AML-193 (cell line): Measurements from ENCODE around the gene FLOT1.
"Not testable (repeated sequence)": the region's sequence is repeated elsewhere in the genome, so short reads cannot be mapped to it uniquely, and the experiment has no call there.

Experiments
- DNase-seq, 2 experiments: peaks; one replicate each; lab custom pipeline; 2025; lab: John Stamatoyannopoulos, UW

The FLOT1 gene

DNA sequence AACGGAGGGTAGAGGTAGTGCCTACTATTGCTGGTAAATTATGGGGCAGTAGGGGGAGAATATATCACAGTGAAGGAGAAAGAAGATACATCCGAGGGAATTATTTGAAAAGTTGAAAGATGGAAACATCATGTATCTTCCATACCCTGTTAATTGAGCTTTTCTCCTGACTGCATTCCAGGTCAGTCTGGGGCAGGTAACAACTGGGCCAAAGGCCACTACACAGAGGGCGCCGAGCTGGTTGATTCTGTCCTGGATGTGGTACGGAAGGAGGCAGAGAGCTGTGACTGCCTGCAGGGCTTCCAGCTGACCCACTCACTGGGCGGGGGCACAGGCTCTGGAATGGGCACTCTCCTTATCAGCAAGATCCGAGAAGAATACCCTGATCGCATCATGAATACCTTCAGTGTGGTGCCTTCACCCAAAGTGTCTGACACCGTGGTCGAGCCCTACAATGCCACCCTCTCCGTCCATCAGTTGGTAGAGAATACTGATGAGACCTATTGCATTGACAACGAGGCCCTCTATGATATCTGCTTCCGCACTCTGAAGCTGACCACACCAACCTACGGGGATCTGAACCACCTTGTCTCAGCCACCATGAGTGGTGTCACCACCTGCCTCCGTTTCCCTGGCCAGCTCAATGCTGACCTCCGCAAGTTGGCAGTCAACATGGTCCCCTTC is 19.2 kb downstream of the FLOT1 start:
- DNase-seq: not testable (repeated sequence)

DNA sequence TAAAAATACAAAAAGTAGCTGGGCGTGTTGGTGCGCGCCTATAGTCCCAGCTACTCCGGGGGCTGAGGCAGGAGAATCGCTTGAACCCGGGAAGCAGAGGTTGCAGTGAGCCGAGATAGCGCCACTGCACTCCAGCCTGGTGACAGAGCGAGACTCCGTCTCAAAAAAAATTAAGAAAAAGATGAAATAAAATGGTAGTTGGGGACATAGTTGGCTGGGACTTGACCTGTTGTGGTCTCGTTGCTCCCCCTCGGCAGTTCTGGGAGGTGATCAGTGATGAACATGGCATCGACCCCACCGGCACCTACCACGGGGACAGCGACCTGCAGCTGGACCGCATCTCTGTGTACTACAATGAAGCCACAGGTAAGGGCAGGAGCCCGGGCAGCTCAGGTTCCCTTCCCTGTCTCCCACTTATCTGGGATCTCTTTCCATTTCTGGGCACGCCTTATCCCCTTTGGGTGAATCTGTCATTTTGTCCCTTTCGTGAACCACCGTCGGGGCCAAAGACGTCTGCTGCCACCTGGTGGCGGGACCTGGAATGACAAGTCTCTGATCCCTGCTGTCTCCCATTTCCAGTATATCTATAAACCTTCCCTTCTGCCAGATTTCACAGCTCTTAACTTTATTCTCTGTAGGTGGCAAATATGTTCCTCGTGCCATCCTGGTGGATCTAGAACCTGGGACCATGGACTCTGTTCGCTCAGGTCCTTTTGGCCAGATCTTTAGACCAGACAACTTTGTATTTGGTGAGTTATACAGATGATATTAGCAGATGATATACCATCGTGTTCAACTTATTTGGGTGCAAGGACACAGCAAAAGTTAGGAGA is 20.0 kb downstream of the FLOT1 start:
- DNase-seq: peak; percentile 64 to 69

DNA sequence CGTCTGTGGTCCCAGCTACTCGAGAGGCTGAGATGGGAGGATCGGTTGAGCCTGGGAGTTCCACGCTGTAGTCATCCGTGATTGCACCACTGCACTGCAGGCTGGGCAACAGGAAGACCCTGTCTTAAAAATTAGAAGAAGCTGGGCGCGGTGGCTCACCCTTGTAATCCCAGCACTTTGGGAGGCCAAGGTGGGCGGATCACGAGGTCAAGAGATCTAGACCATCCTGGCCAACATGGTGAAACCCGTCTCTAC is 20.5 kb downstream of the FLOT1 start:
- DNase-seq: not testable (repeated sequence)

DNA sequence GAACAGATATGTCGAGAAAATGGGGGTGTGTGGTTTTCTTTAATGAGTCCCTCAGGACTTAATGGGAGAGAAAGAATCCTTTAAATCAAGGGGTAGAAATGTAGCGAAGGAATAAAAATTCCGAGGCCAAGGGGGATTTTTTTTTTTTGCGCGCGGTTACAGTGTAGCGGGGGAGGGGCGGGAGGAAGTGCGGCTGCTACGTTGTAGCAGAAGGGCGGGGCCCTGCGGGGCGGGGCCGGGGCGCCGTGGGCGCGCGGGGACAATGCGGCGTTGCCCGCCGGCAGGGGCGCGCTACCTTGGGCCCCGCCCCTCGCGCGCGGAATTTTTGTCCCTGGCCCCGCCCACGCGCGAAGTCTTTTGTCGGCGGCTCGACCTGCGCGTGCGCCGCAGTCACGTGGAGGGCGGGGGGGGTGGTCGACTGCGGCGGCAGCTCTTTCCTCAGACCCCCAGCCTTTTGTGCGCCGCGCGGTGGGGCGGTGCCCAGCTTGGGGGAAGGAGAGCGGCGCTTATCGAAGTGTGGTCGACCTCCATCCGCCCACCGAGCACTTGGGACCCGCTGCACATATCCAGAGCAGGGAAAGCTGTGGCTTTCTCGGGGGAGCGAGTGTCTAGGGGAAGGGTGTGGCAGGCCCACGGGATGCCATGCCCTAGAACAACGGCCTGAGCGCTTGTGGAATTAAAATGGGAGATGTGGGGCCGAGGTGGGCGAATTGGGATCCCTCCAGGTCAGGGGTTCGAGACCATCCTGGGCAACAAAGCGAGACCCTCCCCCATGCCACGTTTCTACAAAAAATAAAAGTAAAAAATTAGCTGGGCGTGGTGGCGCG is 21.1 kb downstream of the FLOT1 start:
- DNase-seq: peak; percentile 90 to 93

DNA sequence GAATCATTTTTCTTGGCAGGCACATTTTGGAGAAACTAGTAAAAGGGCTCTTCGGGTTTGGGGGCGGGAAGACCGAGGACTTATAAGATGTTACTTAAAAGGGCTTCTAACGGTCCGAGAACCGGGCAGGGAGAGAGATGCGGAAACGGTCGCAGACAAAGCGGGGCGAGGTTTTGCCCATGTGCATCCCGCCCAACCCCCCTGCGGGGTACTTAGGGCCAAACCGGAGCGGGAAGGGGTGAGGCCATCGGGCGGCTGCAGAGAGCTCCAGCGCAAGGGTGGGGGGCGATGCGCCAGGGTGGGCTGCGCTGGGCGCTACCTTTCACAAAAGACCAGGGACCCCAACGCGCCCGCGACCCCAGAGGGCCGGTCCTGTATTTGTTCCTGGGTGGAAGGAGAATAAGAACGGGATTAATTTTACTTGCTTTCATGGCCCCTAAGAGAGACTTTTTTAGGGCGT is 21.7 kb downstream of the FLOT1 start:
- DNase-seq: peak; percentile 66 to 67

DNA sequence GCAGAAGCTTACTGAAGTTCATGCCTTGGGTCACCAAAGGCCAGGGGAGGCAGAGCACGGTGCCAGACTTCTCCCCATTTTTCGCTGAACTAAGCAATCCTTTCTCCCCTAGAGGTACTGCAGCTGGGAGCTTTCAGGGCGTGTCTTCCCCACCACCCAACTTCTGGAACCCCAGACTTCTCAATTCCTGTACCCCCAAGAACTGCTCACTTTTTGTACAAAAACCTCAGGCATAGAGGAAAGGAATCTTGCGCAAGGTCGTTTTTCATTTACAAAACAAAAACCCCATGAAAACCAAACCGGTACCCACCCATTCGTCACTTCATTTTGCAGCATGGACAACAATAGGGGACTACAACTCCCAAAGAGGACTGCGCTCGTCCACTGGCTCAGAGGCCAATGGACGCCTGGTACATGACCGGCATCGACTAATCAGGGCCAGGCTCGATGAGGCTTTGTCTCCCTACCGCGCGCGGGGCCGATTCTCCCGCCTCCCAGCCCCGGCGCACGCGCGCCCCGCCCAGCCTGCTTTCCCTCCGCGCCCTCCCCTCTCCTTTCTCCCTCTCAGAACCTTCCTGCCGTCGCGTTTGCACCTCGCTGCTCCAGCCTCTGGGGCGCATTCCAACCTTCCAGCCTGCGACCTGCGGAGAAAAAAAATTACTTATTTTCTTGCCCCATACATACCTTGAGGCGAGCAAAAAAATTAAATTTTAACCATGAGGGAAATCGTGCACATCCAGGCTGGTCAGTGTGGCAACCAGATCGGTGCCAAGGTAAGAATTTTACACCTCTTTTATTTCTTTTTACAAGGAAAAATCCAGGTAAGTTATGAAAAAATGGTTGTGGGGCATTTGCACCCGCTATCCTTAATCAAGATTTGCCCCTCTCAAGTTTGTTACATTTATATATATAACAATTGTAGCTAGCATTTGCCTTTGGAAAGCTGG is 22.4 kb downstream of the FLOT1 start, which contains the start of gene TUBB:
TUBB (plus strand) TSS at position 562 of the 947 bp plus-strand sequence; CDS start at position 717, 155 bp downstream.
- peak; percentile 99 for DNase-seq

DNA sequence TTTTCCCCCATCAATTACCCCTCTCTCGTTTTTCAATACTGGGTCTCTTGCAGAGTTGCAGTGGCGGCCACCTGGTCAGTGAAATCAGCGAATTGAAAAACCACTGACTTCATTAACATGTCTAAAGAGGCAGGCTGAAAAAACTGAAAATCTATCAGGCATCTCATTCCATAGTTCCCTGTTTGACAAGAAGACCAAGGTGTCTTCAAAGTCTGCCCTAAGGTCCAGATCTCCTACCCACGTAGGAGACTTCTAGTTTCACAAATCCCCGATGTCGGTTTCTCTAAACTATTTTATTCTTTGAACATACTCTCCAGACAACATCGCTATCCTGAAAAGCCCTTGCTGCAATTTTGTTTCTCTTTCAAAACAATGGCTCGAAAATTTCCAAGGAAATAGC is 23.1 kb downstream of the FLOT1 start:
- no peak for DNase-seq

DNA sequence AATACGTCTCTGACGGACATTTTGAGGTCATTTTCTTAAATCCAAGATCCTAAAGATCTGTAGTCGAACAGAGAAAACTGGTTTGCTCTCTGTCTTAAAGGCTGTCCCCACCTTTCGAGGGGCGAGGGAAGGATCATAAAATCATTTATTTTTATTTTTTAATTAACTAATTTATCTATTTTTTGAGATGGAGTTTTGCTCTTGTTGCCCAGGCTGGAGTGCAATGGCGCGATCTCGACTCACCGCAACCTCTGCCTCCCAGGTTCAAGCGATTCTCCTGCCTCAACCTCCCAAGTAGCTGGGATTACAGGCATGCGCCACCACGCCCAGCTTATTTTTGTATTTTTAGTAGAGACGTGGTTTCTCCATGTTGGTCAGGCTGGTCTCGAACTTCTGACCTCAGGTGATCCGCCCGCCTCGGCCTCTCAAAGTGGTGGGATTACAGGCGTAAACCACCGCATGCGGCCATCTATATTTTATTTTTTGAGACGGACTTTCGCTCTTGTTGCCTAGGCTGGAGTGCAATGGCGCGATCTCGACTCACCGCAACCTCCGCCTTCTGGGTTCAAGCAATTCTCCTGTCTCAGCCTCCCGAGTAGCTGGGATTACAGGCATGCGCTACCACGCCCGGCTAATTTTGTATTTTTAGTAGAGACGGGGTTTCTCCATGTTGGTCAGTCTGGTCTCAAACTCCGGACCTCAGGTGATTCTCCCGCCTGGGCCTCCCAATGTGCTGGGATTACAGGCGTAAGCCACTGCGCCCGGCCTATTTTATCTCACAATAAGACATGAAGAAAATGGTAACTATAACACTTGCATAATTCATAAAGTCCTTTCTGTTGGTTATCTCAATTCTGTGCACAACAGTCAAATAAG is 24.4 kb downstream of the FLOT1 start:
- DNase-seq: not testable (repeated sequence)

DNA sequence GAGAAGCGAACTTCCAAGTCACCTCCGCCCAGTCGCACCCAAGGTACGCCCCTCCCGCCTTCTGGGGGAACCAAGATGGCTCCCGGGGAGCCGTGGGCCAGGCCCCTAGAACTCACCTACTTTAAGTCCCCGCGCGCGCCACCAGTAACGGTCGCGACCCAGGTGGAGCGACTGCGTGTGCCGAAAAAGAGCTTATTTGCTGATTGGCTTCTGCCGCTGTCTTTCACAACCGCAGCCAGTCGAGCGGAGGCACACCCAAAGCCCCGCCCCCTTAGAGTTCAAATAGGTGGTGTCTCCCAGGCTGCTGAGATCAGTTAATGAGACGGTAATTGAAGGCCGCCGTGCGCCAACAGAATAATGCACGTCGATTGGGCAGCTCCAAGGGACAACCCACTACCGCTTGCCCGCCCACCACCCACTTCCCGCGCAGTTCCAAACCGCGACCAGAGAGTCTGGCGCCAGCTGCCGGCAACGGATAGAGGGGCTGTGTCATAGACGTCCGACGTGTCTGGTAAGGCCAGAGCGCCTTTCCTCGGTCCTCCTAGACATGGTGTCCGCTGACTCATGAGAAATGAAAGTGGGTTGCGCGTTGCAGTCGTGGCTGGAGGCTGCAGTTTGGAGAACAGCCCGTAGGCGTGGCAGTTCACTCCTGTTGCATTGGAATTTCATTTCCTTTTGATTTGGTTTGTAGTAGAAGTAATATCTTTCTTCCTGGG is 25.2 kb downstream of the FLOT1 start, which contains the start of gene MDC1:
MDC1 (minus strand) TSS at position 153 of the 716 bp plus-strand sequence. CDS start 2,106 bp downstream, outside the sequence.
- DNase-seq: peak; percentile 100

DNA sequence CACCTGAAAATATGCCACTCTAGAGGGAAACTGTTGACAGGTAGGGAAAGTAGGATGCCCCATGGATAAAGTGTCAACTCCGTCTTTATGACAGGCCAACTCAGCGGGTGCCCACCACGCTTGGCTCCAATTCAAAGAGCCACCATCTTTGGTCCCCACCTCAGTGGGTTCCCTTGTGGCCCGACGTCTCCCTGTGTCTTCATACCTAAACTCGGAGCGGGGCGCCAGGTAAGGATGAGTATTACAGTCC is 25.7 kb downstream of the FLOT1 start:
- DNase-seq: no peak

DNA sequence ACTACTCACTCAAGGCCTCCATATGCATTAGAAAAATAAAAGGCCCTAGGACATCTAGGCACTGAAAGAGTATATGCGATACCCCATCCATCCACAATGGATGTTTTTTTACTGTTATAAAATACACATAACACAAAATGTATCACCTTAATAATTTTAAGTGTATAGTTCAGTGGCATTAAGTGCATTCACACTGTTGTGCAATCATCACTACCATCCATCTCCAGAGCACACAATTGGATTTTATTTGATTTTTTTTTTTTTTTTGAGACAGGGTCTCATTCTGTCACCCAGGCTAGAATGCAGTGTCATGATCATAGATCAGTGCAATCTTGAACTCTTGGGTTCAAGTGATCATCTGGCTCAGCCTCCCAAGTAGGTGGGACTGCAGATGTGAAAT is 28.2 kb downstream of the FLOT1 start:
- DNase-seq: no peak

DNA sequence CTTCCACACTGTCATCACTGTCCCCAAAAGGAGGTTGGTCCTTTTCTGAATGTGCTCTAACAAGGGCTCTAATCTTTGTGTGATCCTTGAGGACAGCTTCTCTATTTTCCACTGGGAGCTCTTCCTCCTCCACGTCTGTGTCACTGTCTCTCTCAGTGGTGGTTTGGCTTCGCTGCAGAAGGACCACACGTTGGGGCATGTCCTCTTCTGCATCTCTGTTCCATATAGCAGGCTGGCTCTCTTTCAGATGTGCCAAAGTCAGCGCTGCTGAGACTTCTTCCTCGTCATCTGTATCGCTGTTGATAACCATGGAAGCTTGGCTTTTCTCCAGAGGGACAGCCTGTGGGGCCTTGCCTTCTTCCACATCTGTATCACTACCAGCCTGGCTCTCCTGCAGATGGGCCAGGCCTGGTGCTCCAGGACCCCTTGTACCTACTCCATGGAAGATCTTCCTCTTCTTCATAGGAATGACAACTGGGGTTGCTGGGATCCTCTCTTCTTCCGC is 30.0 kb downstream of the FLOT1 start:
- no peak for DNase-seq

DNA sequence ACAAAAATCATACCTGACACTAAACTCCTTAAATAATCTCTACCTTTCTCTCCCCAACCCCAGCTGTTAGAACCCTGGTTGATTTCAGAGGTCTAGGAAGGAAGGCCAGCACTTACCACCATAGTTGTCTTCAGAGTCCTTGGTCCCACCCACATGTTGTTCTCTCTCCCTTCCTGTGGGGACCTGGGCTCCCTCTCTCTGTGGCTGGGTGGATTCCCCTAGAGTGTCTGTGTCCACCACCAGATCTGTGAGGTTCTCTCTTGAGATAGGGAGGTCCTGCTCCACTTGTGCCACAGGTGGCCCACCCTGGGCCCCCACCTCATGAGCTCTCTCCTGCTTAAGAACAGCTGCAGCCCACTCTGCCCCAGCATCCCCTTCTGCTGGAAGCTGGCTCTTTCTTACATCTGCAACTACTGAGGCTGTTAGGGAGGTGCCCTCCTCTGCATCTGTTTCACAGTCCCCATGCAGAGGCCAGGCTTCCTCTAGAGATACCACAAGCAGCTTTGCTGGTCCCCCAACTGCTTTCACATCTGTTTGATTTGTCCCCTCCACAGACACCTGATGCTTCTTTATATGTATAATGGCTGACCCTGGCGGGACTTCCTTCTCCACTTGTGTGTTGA is 30.6 kb downstream of the FLOT1 start:
- DNase-seq: no peak

DNA sequence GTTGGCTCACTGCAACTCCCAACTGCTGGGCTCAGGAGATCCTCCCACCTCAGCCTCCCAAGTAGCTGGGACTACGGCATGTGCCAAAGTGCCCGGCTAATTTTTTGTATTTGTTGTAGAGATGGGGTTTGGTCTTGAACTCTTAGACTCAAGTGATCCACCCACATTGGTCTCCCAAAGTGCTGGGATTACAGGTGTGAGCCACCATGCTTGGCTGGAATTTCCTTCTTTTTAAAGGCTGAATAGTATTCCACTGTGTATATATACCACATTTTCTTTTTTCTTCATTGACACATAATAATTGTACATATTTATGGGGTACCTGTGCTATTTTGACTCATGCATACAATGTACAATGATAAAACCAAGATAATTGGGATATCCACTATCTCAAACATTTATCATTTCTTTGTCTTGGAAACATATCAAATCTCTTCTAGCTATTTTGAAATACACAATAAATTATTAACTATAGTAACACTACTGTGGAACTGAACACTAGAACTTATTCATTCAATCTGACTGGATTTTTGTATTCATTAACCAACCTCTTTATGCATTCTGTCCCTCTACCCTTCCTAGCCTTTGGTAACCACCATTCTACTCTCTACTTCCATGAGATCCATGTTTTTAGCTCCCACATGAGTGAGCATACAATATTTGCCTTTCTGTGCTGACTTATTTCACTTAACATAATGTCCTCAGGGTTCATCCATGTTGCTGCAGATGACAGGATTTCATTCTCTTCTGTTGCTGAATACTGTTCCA is 33.2 kb downstream of the FLOT1 start:
- no peak for DNase-seq

DNA sequence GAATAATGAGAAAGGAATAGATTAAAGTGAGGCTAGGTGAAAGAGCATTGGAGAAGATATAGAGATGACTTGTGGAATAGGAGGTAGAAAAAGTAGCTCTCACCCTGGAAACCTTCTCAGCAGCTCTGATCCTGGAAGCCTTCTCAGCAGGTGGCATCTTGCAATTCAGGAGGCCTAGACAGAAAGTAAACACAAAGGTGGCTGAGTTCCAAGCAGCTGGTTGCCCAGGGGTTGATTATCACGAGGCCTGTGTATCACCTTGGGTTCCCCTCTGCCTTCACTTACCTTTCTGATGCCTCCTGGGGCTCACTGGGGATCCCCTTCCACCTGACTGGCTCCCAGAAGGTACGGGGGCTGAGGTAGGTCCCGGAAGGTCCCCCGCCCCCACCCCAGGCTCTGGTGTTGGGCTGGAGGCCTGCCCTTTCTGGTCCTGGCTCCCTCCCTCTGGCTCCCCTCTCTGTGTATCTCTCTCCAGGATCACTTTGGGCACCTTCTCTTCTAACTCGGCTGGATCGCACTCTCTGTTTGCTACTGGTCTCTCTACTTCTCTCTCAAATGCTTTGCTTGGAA is 35.1 kb downstream of the FLOT1 start:
- no peak for DNase-seq

DNA sequence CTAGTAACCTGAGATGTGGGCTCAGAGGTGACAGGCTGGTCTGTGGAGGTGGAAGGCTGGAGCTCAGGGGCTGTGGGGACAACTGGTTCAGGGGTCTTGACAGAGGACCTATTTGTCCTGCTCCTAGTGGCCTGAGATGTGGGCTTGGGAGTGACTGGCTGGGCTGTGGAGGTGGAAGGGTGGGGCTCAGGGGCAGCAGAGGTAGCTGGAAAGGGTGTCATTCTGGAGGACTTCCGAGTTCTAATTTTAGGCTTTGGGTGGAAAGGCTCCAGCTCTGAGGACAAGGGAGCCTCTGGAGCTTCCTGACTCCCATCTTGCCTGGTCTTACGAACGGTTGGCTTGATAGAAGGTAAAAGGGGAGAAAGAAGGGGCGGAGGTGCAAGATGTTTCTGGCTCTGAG is 36.9 kb downstream of the FLOT1 start:
- no peak for DNase-seq

DNA sequence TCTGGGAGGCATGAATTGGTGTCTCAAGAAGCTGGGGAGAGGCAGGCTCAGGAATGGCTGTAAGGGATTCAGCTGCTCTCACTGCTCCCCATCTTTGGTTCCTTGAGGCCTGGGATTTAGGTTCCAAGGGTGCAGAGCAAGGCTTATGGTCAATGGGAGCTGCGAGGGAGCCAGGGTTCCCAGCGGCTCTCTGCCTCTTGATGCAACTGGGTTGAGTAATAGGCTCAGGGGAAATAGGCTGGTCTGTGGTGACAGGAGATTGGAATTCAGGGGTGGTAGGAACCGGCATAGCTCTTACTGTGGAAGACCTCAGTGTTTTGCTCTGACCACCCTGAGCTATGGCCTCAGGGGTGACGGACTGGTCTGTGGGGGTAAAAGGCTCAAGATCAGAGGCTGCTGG is 38.7 kb downstream of the FLOT1 start:
- DNase-seq: no peak

DNA sequence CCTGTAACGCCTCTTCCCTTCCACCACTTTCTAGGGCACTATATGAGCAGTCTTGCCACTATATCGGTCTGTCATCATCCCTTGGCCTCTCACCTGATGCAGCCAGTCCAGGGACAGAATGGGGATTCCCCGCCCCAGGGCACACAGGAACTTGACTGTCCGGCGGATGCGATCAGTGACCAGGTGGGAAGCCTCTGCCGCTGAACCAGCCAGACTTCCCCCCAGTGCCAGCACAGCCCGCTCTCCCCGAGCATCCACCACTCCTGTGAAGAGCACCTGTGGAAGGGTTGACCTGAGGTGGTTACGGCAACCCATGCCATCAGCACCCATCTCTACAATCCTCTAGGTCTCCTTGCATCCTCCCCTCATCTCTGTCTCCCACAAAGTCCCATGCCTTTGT is 39.5 kb downstream of the FLOT1 start:
- no peak for DNase-seq
